Activated naive CD4-positive, alpha-beta T cell treated with anti-CD3 and anti-CD28 coated beads, Interleukin-2, amount 10 ng/mL, durations not matched to agents 7 days and 5 days (primary cell): Measurements from ENCODE around the gene TNNT2.

Experiments
- CTCF ChIA-PET: fragments of 350-600 bp; sonication (Branson Sonifier 250); formaldehyde crosslinking; loops from one replicate; lab custom pipeline; 2021; ENCODE audit warnings: antibody characterized with exemption; lab: Charles Lee
- DNase-seq: peaks from one replicate; pipeline ENCODE4 v3.0.0-alpha.2; 2020
- H3K27ac Mint-ChIP-seq: one replicate; pipeline ENCODE4 v1.8.0; 2021; ENCODE audit warnings: mild to moderate bottlenecking, moderate library complexity, mixed read lengths
- H3K27me3 Mint-ChIP-seq: one replicate; pipeline ENCODE4 v1.8.0; 2021; ENCODE audit warnings: mild to moderate bottlenecking, mixed read lengths
- H3K36me3 Mint-ChIP-seq: one replicate; pipeline ENCODE4 v1.8.0; 2021; ENCODE audit warnings: mixed read lengths
- H3K4me1 Mint-ChIP-seq: one replicate; pipeline ENCODE4 v1.8.0; 2021; ENCODE audit warnings: mixed read lengths
- H3K4me3 Mint-ChIP-seq: one replicate; pipeline ENCODE4 v1.8.0; 2021; ENCODE audit warnings: mild to moderate bottlenecking, moderate library complexity, mixed read lengths
- H3K9me3 Mint-ChIP-seq: one replicate; pipeline ENCODE4 v1.8.0; 2021; ENCODE audit warnings: mixed read lengths

TNNT2 gene

DNA sequence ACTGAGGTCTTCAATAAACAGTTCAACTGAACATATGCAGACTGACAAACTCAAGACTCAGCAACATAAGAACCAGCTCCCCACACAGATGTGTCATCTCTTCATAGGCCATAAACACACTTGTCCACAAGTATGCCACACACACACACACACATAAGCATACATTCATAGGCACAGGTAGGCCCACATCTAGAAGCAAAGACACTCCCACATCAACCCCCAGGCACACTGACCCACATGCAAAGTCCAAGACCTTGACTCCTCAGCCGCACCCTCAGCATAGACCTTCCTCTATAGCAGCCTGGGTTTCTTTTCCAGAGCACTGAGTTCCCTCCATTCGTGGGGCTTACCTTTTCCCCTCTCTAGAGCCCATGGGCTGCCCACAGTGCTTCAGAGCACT is 20.2 kb upstream of the TNNT2 start:
- no peaks in the 10 kb centered on the region for H3K9me3 Mint-ChIP-seq
- no peak overlapping the region for H3K4me3 Mint-ChIP-seq
- H3K36me3 Mint-ChIP-seq = no peaks in the 10 kb centered on the region
- H3K4me1 Mint-ChIP-seq = no peaks in the 10 kb centered on the region
- H3K27ac Mint-ChIP-seq = no peak overlapping the region
- peaks cover 27% of the 10 kb centered on the region for H3K27me3 Mint-ChIP-seq
- DNase-seq = no peak
- CTCF ChIA-PET = no interaction called here

- DNase-seq = no peak
- CTCF ChIA-PET = interaction anchor here (1.8 kb wide), 1 partner anchor 11 kb away, joined by 6 read pairs; no protein-coding TSS in a partner anchor
- H3K27ac Mint-ChIP-seq = no peak overlapping the region
- H3K27me3 Mint-ChIP-seq = peaks cover 34% of the 10 kb centered on the region
- H3K4me1 Mint-ChIP-seq = no peaks in the 10 kb centered on the region
- no peaks in the 10 kb centered on the region for H3K36me3 Mint-ChIP-seq
- no peaks in the 10 kb centered on the region for H3K9me3 Mint-ChIP-seq
- H3K4me3 Mint-ChIP-seq = no peak overlapping the region
These were observed 19.5 kb upstream of the TNNT2 start for GRCh38 chr1:201396861-201397464.

DNA sequence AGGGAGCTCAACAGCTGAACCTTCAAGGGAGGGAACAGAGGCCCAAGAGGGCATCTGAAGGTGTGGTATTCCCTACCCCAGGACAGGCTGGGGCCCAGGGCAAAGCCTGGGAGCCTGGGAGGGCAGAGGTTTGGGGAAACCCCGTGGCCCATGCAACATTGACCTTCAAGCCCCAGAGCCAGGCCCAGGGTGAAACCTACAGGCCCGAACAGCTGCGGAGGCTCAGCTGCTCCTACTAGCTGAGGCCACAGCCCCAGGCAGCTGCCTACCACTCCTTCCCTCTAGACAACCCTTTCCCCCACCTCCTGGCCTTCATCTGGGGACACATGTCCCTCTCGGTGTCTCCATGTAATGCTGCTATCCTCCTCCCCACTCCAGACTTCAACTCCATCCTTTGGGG is 18.5 kb upstream of the TNNT2 start:
- Mint-ChIP-seq H3K27ac (no peak overlapping the region), H3K36me3 (no peaks in the 10 kb centered on the region), H3K27me3 (peaks cover 40% of the 10 kb centered on the region), H3K4me1 (no peaks in the 10 kb centered on the region), H3K9me3 (no peaks in the 10 kb centered on the region), H3K4me3 (no peak overlapping the region)
- DNase-seq = no peak
- CTCF ChIA-PET = interaction anchor here (0.7 to 2.1 kb wide), 4 partner anchors 10 to 13 kb away, joined by 3 to 6 read pairs (median 4); no protein-coding TSS in a partner anchor

DNA sequence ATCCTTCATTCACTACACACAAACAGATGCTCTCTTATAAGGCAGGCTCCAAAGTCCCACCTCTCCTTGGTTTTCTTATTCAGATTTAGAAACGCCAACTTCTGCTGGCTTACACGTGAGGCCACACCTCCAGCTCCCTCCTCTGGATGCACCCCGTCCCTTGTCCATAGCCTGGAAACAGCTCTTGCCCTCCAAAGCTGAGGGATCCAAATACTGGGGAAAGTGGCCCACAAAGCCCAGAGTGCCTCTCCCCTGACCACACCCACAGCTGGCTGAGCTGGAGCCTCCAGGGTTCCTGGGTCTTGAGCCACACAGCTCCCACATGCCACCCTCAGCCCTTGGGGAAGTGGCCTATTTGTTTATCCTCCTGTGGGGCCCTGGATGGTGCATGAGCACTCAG is 17.1 kb upstream of the TNNT2 start:
- H3K4me3 Mint-ChIP-seq = no peak overlapping the region
- DNase-seq = no peak
- no peak overlapping the region for H3K27ac Mint-ChIP-seq
- H3K4me1 Mint-ChIP-seq = no peaks in the 10 kb centered on the region
- H3K9me3 Mint-ChIP-seq = no peaks in the 10 kb centered on the region
- CTCF ChIA-PET = interaction anchor here (2.1 kb wide), 1 partner anchor 15 kb away, joined by 4 read pairs; no protein-coding TSS in a partner anchor
- H3K27me3 Mint-ChIP-seq = peaks cover 41% of the 10 kb centered on the region
- no peaks in the 10 kb centered on the region for H3K36me3 Mint-ChIP-seq

- Mint-ChIP-seq H3K27ac (no peak overlapping the region), H3K4me1 (no peaks in the 10 kb centered on the region), H3K36me3 (no peaks in the 10 kb centered on the region), H3K27me3 (peaks cover 41% of the 10 kb centered on the region), H3K4me3 (no peak overlapping the region), H3K9me3 (no peaks in the 10 kb centered on the region)
- CTCF ChIA-PET = no interaction called here
- no peak for DNase-seq
These were observed 15.6 kb upstream of the TNNT2 start for GRCh38 chr1:201393076-201393475.

DNA sequence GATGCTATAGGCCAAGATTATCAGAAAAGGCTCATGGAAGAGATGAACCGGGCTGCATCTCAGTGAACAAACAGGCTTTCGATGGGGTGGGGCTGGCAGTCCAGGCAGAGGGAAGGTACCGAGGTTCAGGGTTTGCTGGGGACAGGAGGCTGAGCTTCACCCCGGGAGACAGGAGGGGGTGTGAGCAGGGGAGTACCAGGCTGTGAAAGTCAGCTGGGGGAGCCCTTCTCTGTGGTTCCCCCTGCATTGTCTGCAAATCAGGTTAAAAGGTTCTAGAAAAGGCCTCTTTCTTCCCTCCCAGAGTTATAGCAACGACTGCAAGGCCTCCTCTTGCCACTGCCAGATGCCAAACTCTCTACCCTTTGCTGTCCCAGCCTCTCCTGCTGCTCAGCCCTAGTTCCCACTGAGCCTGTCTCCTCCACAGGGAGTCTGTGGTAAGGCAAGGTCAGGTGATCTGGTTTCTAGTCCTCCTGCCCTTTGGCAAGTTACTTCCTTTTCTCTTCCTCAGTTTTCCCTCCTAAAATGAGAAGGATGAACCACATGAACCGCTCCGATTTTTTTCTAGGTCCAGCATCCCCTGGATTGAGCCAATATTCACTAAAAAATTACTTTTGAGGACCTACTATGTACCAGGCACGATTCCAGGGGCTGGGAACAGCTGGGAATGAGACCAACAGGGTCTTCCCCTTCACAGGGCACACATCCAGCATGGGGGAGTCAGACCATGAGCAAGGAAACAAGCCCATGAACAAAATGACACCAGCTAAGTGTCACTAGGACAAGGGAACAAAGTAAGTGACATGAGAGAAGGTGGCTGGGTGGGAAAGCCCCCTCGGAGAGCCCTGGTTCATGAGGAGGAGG is 14.4 kb upstream of the TNNT2 start:
- H3K36me3 Mint-ChIP-seq = no peaks in the 10 kb centered on the region
- DNase-seq = no peak
- H3K27ac Mint-ChIP-seq = no peak overlapping the region
- no peaks in the 10 kb centered on the region for H3K9me3 Mint-ChIP-seq
- H3K4me3 Mint-ChIP-seq = no peak overlapping the region
- peaks cover 45% of the 10 kb centered on the region for H3K27me3 Mint-ChIP-seq
- CTCF ChIA-PET = interaction anchor here (0.7 to 1.7 kb wide), 2 partner anchors 17 to 68 kb away, joined by 3 read pairs; no protein-coding TSS in a partner anchor
- no peaks in the 10 kb centered on the region for H3K4me1 Mint-ChIP-seq

DNA sequence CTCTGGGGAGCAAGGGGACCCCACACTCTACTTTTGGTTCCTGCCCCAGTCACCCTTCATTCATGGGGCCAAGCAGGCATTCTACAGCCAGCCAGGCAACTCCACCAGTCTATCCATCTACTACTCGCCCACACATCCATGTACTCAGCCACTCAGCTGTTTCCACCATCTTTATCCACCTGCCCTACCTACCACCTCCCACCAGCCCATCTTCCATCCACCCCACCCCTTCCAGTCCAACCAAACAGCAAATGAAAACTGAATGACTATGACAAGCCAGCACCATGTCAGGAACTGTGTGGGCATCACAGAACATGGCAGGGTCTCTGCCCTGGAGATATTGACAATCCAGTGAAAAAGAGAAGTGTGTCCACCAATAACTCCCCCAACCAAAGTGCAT is 13.7 kb upstream of the TNNT2 start:
- no peak for DNase-seq
- H3K4me1 Mint-ChIP-seq = no peaks in the 10 kb centered on the region
- H3K36me3 Mint-ChIP-seq = no peaks in the 10 kb centered on the region
- H3K27me3 Mint-ChIP-seq = peaks cover 45% of the 10 kb centered on the region
- CTCF ChIA-PET = interaction anchor here (1.7 kb wide), 1 partner anchor 18 kb away, joined by 3 read pairs; no protein-coding TSS in a partner anchor
- H3K9me3 Mint-ChIP-seq = no peaks in the 10 kb centered on the region
- H3K27ac Mint-ChIP-seq = no peak overlapping the region
- H3K4me3 Mint-ChIP-seq = no peak overlapping the region

DNA sequence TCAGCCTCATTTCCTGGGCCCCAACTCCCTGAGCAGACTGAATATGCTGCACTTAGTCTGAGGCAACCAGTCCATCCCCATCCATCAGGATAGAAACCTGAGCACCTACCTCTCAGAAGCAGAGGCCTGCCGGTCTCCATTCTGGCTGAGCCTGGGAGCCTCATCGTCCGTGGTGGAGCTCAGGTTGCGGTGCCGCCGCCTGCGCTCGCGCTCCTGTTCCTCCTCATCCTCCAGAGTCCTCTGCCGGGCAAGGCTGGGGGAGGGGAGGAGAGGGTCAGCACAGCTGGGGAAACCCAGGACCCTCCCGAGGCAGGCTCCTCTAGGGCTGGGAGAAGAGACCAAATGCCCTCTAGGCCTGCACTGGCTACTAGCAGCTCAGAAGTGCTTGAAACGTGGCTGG is 11.6 kb upstream of the TNNT2 start:
- H3K4me3 Mint-ChIP-seq = no peak overlapping the region
- H3K4me1 Mint-ChIP-seq = no peaks in the 10 kb centered on the region
- no peak overlapping the region for H3K27ac Mint-ChIP-seq
- H3K27me3 Mint-ChIP-seq = peaks cover 42% of the 10 kb centered on the region
- no peaks in the 10 kb centered on the region for H3K36me3 Mint-ChIP-seq
- CTCF ChIA-PET = interaction anchor here (1.2 kb wide), 1 partner anchor 14 kb away, joined by 3 read pairs; no protein-coding TSS in a partner anchor
- H3K9me3 Mint-ChIP-seq = no peaks in the 10 kb centered on the region
- no peak for DNase-seq

GRCh38 chr1:201386208-201386607 is 8.7 kb upstream of the TNNT2 start:
- no peaks in the 10 kb centered on the region for H3K36me3 Mint-ChIP-seq
- CTCF ChIA-PET = interaction anchor here (0.7 to 3.0 kb wide), 7 partner anchors 10 to 127 kb away, joined by 3 to 16 read pairs (median 3); no protein-coding TSS in a partner anchor
- H3K27ac Mint-ChIP-seq = no peak overlapping the region
- no peaks in the 10 kb centered on the region for H3K9me3 Mint-ChIP-seq
- peaks cover 31% of the 10 kb centered on the region for H3K27me3 Mint-ChIP-seq
- DNase-seq = no peak
- no peaks in the 10 kb centered on the region for H3K4me1 Mint-ChIP-seq
- no peak overlapping the region for H3K4me3 Mint-ChIP-seq

DNA sequence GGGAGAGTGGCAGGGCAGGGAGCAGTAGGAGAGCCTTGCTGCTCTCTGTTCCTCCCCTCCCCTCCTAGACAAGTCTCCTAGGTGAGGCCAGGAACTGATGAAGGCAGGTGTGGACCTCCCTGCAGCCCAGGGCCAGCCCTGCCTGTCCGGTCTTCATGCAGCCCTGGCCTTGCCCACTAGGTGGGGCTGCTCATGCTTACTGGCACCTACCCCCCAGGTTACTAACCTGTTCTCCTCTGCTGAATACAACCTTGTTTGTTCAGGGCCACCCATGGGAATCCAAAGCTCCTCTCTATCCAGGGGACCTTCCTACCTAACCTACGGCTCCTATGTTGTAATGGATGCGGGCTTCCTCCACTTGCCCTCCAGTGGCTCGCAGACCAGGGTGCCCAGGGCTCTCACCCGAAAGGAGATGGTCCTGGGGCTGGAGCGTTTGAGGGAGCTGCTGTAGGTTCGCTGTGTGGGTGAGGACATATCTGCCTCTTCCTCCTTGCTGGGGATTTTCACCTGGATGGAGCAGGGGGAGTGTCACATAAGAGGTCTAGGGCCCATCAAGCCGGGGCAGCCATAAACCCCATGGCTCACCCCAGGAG is 7.9 kb upstream of the TNNT2 start:
- Mint-ChIP-seq H3K9me3 (no peaks in the 10 kb centered on the region), H3K4me1 (no peaks in the 10 kb centered on the region), H3K4me3 (no peak overlapping the region), H3K27me3 (peaks cover 27% of the 10 kb centered on the region), H3K36me3 (no peaks in the 10 kb centered on the region), H3K27ac (no peak overlapping the region)
- DNase-seq = peak; percentile 65
- CTCF ChIA-PET = interaction anchor here (0.7 to 3.0 kb wide), 7 partner anchors 10 to 128 kb away, joined by 3 to 16 read pairs (median 3); no protein-coding TSS in a partner anchor

DNA sequence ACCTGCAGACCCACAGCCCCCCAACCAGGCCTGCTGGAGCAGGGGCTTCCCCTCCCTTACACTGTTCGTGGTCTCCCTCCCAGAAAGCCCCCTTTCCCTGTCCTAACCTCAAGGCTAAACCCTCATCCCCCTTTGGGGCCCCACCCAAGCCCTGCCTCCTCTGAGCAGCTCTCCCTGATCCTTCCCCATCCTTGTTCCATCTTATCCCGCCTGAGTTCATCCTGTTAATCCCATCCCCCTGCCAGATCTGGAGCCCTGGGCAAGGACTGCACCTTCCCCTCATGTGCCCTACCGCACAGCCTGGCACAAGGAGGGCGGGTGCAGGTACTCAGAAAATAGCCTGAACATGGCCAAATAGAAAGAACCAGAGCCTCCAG is 6.9 kb upstream of the TNNT2 start:
- H3K9me3 Mint-ChIP-seq = no peaks in the 10 kb centered on the region
- CTCF ChIA-PET = interaction anchor here (0.7 to 1.6 kb wide), 5 partner anchors 9 to 49 kb away, joined by 3 to 4 read pairs (median 3); no protein-coding TSS in a partner anchor
- no peaks in the 10 kb centered on the region for H3K4me1 Mint-ChIP-seq
- no peaks in the 10 kb centered on the region for H3K36me3 Mint-ChIP-seq
- peaks cover 27% of the 10 kb centered on the region for H3K27me3 Mint-ChIP-seq
- DNase-seq = no peak
- no peak overlapping the region for H3K4me3 Mint-ChIP-seq
- no peak overlapping the region for H3K27ac Mint-ChIP-seq

DNA sequence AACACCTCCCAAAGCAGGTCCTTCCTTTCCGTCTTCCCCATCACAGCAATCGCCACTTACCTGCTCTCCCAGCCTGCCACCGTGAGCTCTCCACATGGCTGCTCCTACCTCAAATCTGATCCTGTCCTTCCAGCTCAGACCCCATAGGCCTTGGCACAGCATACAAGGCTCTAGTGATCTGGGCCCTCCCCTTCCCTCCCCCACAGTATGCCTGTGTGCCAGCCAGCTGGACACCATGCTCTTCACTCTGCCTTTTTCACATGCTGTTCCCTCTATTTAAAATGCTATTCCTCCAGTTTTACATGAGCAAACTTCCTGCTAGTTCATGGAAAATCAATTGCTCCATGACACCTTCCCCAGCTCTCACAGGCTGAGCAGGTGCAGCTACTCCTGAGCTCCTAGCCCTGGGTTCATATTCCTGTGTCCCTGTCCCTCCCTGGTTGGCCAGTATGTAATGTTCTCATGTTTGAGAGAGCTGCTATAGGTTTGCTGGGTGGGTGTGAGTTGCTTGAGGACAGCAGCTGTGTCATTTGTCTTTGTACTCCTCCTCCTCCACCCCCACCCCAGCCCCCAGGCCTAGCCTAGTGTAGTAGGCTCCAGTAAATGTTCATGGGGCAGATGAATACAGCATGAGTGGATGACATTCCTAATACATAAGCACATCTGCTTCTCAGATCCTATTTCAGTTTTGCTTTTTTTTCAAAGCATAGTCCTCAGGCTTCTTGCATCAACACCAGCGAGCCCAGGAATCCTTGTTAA is 6.3 kb upstream of the TNNT2 start:
- CTCF ChIA-PET = interaction anchor here (0.8 to 1.6 kb wide), 4 partner anchors 8 to 26 kb away, joined by 3 to 4 read pairs (median 3); no protein-coding TSS in a partner anchor
- H3K36me3 Mint-ChIP-seq = no peaks in the 10 kb centered on the region
- peaks cover 27% of the 10 kb centered on the region for H3K27me3 Mint-ChIP-seq
- no peak for DNase-seq
- no peaks in the 10 kb centered on the region for H3K9me3 Mint-ChIP-seq
- H3K27ac Mint-ChIP-seq = no peak overlapping the region
- no peak overlapping the region for H3K4me3 Mint-ChIP-seq
- H3K4me1 Mint-ChIP-seq = no peaks in the 10 kb centered on the region

GRCh38 chr1:201381130-201381529 is 3.6 kb upstream of the TNNT2 start:
- Mint-ChIP-seq H3K4me3 (no peak overlapping the region), H3K4me1 (no peaks in the 10 kb centered on the region), H3K9me3 (no peaks in the 10 kb centered on the region), H3K27me3 (peaks cover 33% of the 10 kb centered on the region), H3K27ac (no peak overlapping the region), H3K36me3 (no peaks in the 10 kb centered on the region)
- CTCF ChIA-PET = interaction anchor here (0.9 kb wide), 1 partner anchor 12 kb away, joined by 3 read pairs; no protein-coding TSS in a partner anchor
- DNase-seq = no peak
